Heart right ventricle (tissue), 16 donors: ENCODE measurements around the gene FHAD1. TPM values are rescaled to one million over a fixed set of nuclear protein-coding genes. Genes with fewer than 3 reads are reported as not detected.

ENCODE experiments used
- ATAC-seq, 8 donors: fragments of 200-7000 bp; cut with Tn5 transposase; one replicate each; pipeline ENCODE4 v1.9.1; 2020; ENCODE audit warnings: mild to moderate bottlenecking in 8 of 8, moderate library complexity in 8 of 8, moderate number of reproducible peaks in 1 of 8
- DNase-seq, 2 donors: peaks; one replicate each; pipeline ENCODE4 v3.0.0-alpha.2; 2020
- H3K27ac ChIP-seq, 10 donors: fragments of 200-600 bp; sonication (generic) in 2 of 10; one replicate each; pipeline versions ENCODE4 v1.5.0 to v1.8.0; 2020 to 2022; ENCODE audit warnings: mild to moderate bottlenecking in 3 of 10
- H3K27me3 ChIP-seq, 7 donors: fragments of 200-600 bp; one replicate each; pipeline ENCODE4 v1.8.0; 2021 to 2022; ENCODE audit warnings: mild to moderate bottlenecking in 2 of 7
- H3K36me3 ChIP-seq, 9 donors: fragments of 200-600 bp; sonication (generic) in 1 of 9; one replicate each; pipeline versions ENCODE4 v1.5.0 to v1.8.0; 2020 to 2022; ENCODE audit warnings: mild to moderate bottlenecking in 2 of 9
- H3K4me1 ChIP-seq, 9 donors: fragments of 200-600 bp; sonication (generic) in 1 of 9; one replicate each; pipeline versions ENCODE4 v1.5.0 to v1.8.0; 2020 to 2022; ENCODE audit warnings: mild to moderate bottlenecking in 4 of 9
- H3K4me3 ChIP-seq, 10 donors: fragments of 200-600 bp; sonication (generic) in 2 of 10; one replicate each; pipeline versions ENCODE4 v1.5.0 to v1.8.0; 2020 to 2022; ENCODE audit warnings: mild to moderate bottlenecking in 7 of 10, moderate library complexity in 2 of 10
- H3K9me3 ChIP-seq, 11 donors: fragments of 200-600 bp in 10 of 11; sonication (generic) in 2 of 11; one replicate each; pipeline versions ENCODE4 v1.5.0 to v1.8.0; 2013 to 2022; ENCODE audit warnings: mild to moderate bottlenecking in 2 of 11, control low read depth in 1 of 11, moderate library complexity in 1 of 11
- WGBS, 2 donors: extraction: QIAGEN DNeasy Blood & Tissue Kit; methylation state at CpG; one replicate each; pipeline ENCODE4 v1.1.7; 2013; ENCODE audit warnings: inconsistent platforms in 1 of 2; 5-methylcytosine and 5-hydroxymethylcytosine counted together
- intact Hi-C, 10 donors: fragments of 100-400 bp; cut with DNase I; formaldehyde crosslinking; loops; one replicate each; pipeline versions ENCODE4 v1.11.1 to v1.14.2; 2022
- polyA plus RNA-seq, 2 donors: library from polyadenylated mRNA; stranded (reverse); fragments of 200-250 nt; gene quantifications; one replicate each; pipeline ENCODE4 v1.2.3, GENCODE V29; 2013
- total RNA-seq, 10 donors: library from RNA; stranded (reverse); fragmentation: NEBNext Ultra II Directional in 3 of 10; extraction: Animal tissue kit (Norgen Biotek cat#: 25700) in 3 of 10; gene quantifications; one replicate each; pipeline versions ENCODE4 v1.2.1 to v1.2.4, GENCODE V29; 2021 to 2023
- TF ChIP-seq, protein P1 (sequence below), 9 donors: fragments of 200-600 bp; sonication (generic) in 2 of 9; IDR thresholded peaks; one replicate each; pipeline versions ENCODE4 v1.5.0 to v1.8.0; 2021 to 2022; ENCODE audit warnings: antibody characterized with exemption in 9 of 9, mild to moderate bottlenecking in 5 of 9, moderate library complexity in 1 of 9
- donor health status: Arrhythmogenic right ventricular cardiomyopathy.
- donor health status: ischemic (EF 13 %, LVEDD 7.1; RV severe dilation, severe dysfunction).
- donor health status: healthy with polysubstance abuse.
- donor health status: DM: no; HTN: yes; CAD: no.
- donor health status: DM: no; HTN: no; CAD: no.
- donor health status: ischemic (EF 25% LVEDD 6.9; RV normal size, moderate dysfunction).
- donor health status: ischemic (EF 25% LVEDD 5.7; RV mildly dilated, moderate dysfunction).
- donor health status: healthy.
- donor health status: DM: yes; HTN: yes; CAD: no.
- donor health status: Ischemic cardiomyopathy.
- donor health status: ischemic (EF 35%, LVEDD 5.7; RV mildly dilated, moderate dysfunction).
- donor health status: nonischemic (EF 11% LVEDD 7.7; RV severe dilation, severe dysfunction).
- donor health status: DM: yes; HTN: yes; CAD: no.
- donor health status: PGD.
- donor health status: ischemic (EF 29% LVEDD 5.4; RV normal size, mild dysfunction).
- donor health status: nonischemic (EF 23%, LVEDD 6.1; RV moderate dilation, normal function).

The FHAD1 gene
- total and polyA plus RNA-seq, 12 donors: 0.06 to 1.0 (median 0.12) TPM; not detected in 5

DNA sequence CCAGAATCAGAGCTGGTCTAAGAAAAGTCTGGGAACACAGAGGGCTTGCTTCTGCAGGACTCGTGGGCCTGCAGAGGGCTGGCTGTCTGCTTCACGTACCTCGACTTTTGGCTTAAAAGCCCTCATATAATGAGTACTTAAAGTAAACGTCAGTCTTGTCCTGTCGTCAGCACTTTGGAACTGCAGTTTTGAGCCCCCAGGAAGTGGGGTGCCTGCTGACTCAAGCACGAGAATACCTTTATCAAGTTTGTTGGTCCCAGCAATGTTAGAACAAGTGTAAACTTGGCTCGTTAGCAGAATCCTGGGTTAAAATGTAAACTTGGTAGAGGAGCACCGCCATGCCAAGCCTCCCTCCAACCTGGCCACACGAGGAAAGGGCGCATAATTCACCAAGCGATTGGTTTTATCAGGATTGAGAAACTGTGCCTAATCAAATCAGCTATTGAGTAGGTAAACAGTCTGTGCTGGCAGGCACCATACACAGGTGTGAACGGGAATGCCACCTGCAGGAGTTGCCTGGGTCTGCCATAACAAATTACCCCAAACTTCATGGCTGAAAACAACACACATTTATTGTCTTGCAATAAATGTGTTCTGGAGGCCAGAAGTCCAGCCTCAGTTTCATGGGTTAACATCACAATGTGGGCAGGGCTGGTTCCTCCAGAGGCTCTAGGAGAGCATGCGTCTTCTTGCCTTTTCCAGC lies 45.0 kb upstream of the FHAD1 start:
- ATAC-seq (peak in 2 of 8 donors; percentile 41 to 50), DNase-seq (no peak)
- peak overlapping the region in 2 of 10 donors; percentile 27 to 37 for H3K27ac ChIP-seq
- WGBS, 2 donors: 74 to 82% methylated on average over 13 of the region's 13 CpGs
- no peak overlapping the region for H3K4me3 ChIP-seq
- intact Hi-C loops: no loop called here
- no peaks in the 10 kb centered on the region for H3K36me3 ChIP-seq
- H3K27me3 ChIP-seq: no peaks in the 10 kb centered on the region
- TF ChIP-seq, protein P1, sequence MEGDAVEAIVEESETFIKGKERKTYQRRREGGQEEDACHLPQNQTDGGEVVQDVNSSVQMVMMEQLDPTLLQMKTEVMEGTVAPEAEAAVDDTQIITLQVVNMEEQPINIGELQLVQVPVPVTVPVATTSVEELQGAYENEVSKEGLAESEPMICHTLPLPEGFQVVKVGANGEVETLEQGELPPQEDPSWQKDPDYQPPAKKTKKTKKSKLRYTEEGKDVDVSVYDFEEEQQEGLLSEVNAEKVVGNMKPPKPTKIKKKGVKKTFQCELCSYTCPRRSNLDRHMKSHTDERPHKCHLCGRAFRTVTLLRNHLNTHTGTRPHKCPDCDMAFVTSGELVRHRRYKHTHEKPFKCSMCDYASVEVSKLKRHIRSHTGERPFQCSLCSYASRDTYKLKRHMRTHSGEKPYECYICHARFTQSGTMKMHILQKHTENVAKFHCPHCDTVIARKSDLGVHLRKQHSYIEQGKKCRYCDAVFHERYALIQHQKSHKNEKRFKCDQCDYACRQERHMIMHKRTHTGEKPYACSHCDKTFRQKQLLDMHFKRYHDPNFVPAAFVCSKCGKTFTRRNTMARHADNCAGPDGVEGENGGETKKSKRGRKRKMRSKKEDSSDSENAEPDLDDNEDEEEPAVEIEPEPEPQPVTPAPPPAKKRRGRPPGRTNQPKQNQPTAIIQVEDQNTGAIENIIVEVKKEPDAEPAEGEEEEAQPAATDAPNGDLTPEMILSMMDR (IDR thresholded peaks at IDR 0.05): no peak
- H3K9me3 ChIP-seq: no peaks in the 10 kb centered on the region
- H3K4me1 ChIP-seq: peaks cover 0 to 17% (median 0%) of the 10 kb centered on the region in 9 donors

DNA sequence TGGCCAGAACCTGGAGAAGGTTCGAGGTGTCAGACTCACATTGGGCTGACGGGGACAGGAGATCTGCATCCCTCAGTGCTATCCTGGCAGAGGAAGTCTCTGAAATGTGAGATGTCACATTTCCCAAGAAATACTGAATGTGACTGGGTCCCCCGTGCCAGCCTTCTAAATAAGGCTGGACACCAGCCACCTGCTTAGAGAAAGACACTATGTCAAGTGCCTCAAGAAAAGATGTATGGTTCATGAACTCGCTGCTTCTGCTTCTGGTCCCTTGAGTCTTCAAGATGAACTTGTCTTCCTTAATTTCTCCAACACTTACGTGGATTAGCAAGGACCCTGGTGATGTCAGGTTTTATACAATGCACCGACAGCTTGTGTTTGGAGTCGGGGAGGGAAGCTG lies 42.1 kb upstream of the FHAD1 start:
- H3K27ac ChIP-seq: no peak overlapping the region
- no peaks in the 10 kb centered on the region for H3K9me3 ChIP-seq
- TF ChIP-seq, protein P1 (IDR thresholded peaks at IDR 0.05): no peak
- H3K36me3 ChIP-seq: no peaks in the 10 kb centered on the region
- DNase-seq: no peak
- no peaks in the 10 kb centered on the region for H3K27me3 ChIP-seq
- 94 to 95% methylated on average over 7 of the region's 7 CpGs for WGBS, 2 donors
- ATAC-seq: no peak
- intact Hi-C loops: no loop called here
- H3K4me1 ChIP-seq: peaks cover 0 to 35% (median 7%) of the 10 kb centered on the region in 9 donors
- no peak overlapping the region for H3K4me3 ChIP-seq

DNA sequence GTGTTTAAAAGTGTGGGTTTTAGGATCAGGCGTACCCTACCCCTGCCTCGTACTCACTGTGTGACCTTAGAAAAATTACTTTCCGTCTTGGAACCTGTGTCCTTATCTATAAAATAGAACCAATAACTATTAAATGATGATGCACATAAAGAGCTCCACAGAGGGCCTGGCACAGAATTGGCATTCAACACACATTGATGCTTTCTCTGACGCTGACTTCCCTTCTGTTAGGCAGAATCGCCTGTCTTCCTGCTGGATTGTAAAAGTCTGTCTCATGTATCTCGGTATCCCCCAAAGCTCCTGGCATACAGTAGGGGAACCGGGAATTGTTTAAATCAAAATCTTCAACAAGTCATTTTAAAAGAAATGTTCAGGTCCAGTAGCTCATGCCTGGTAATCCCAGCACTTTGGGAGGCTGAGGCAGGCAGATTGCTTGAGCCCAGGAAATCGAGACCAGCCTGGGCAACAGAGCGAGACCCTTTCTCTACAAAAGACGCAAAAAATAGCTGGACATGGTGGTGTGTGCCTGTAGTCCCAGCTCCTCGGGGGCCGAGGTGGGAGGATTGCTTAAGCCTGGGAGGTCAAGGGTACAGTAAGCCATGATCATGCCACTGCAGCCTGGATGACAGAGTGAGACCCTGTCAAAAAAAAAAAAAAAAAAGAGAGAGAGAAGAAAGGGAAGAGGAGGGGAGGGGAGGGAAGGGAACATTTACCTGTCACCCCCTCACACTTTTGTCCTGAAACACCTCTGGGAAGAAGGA lies 41.3 kb upstream of the FHAD1 start:
- H3K4me3 ChIP-seq: no peak overlapping the region
- H3K4me1 ChIP-seq: peaks cover 0 to 41% (median 7%) of the 10 kb centered on the region in 9 donors
- H3K9me3 ChIP-seq: no peaks in the 10 kb centered on the region
- no peaks in the 10 kb centered on the region for H3K36me3 ChIP-seq
- H3K27me3 ChIP-seq: no peaks in the 10 kb centered on the region
- intact Hi-C loops: no loop called here
- H3K27ac ChIP-seq: no peak overlapping the region
- WGBS, 2 donors: 89 to 94% methylated on average over 12 of the region's 12 CpGs
- ATAC-seq (no peak), DNase-seq (no peak)
- TF ChIP-seq, protein P1 (IDR thresholded peaks at IDR 0.05): no peak

DNA sequence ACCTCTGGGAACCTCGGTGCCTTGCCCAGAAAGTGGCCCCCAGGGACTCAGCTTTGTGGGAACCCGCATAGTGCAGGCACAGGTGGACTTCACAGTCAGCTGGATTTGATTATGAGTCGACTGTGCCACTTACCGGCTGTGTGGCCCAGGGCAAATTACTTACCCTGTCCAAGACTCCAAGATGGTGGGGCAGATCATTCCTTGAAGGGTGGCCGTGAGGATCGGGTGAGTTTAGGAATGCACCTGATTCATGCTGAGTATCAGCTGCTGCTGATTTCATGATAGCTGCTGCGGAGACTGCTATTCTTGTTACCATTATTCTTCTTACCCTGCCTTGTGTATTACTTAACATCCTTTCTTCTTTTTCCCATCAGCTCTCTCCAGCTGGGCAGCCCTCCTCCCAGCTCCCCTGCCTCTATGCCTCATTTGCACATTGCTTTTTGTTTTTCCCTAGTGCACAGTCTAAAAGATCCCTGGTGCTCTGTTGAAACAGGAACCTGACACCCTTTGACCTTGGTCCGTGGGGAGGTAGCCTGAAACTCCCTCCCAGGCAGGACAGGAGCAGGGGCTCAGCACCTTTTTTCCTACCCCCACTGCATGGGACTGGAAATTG lies 40.5 kb upstream of the FHAD1 start:
- Histone ChIP-seq H3K4me3 (no peak overlapping the region), H3K27me3 (no peaks in the 10 kb centered on the region), H3K36me3 (no peaks in the 10 kb centered on the region), H3K4me1 (peaks cover 0 to 40% (median 7%) of the 10 kb centered on the region in 9 donors), H3K27ac (no peak overlapping the region), H3K9me3 (no peaks in the 10 kb centered on the region)
- TF ChIP-seq, protein P1 (IDR thresholded peaks at IDR 0.05): no peak
- intact Hi-C loops: no loop called here
- DNase-seq: no peak
- no peak for ATAC-seq
- 71 to 79% methylated on average over 8 of the region's 8 CpGs for WGBS, 2 donors
